Right lobe of liver (tissue), 6 donors: ENCODE measurements around the gene MAN1B1. TPM values are rescaled to one million over a fixed set of nuclear protein-coding genes. Genes with fewer than 3 reads are reported as not detected.

Experiments used
- ATAC-seq, 4 donors: fragments of 200-7000 bp; cut with Tn5 transposase; one replicate each; pipeline ENCODE4 v1.9.1; 2020; ENCODE audit warnings: mild to moderate bottlenecking in 4 of 4, moderate library complexity in 4 of 4
- DNase-seq, 3 donors: peaks; one replicate each; pipeline ENCODE4 v3.0.0-alpha.2; 2020
- H3K27ac ChIP-seq, 3 donors: fragments of 200-600 bp; one replicate each; pipeline ENCODE4 v1.8.0; 2022
- H3K27me3 ChIP-seq, 2 donors: fragments of 200-600 bp; one replicate each; pipeline ENCODE4 v1.8.0; 2022
- H3K36me3 ChIP-seq, 4 donors: fragments of 200-600 bp; sonication (generic) in 1 of 4; one replicate each; pipeline versions ENCODE4 v1.5.1 to v1.8.0; 2017 to 2022; ENCODE audit warnings: control low read depth in 1 of 4
- H3K4me1 ChIP-seq, 4 donors: fragments of 200-600 bp; sonication (generic) in 1 of 4; one replicate each; pipeline versions ENCODE4 v1.5.1 to v1.8.0; 2017 to 2022; ENCODE audit warnings: control low read depth in 1 of 4
- H3K4me3 ChIP-seq, 3 donors: fragments of 200-600 bp; one replicate each; pipeline ENCODE4 v1.8.0; 2022
- H3K9me3 ChIP-seq, 4 donors: fragments of 200-600 bp; sonication (generic) in 1 of 4; one replicate each; pipeline versions ENCODE4 v1.5.1 to v1.8.0; 2017 to 2022; ENCODE audit warnings: control low read depth in 1 of 4
- CTCF ChIP-seq, 4 donors: fragments of 200-600 bp in 3 of 4; fragments of 450-650 bp in 1 of 4; IDR thresholded peaks; one replicate each; pipeline versions ENCODE4 v1.5.1 to v1.8.0; 2016 to 2022; ENCODE audit warnings: antibody characterized with exemption in 4 of 4, mild to moderate bottlenecking in 2 of 4
- POLR2A ChIP-seq: fragments of 450-650 bp; IDR thresholded peaks from one replicate; pipeline ENCODE4 v1.6.1; 2017; ENCODE audit warnings: antibody characterized with exemption, mild to moderate bottlenecking
- WGBS: methylation state at CpG from one replicate; pipeline ENCODE4 v1.1.6; 2018; ENCODE audit warnings: low coverage, low lambda C conversion rate; ENCODE audit not compliant: insufficient coverage; ENCODE audit errors: missing lambda C conversion rate; 5-methylcytosine and 5-hydroxymethylcytosine counted together
- intact Hi-C, 2 donors: fragments of 100-400 bp; cut with DNase I; formaldehyde crosslinking; loops; one replicate each; pipeline versions ENCODE4 v1.11.2 to v1.14.1; 2022
- total RNA-seq, 6 experiments: library from RNA; depleted of rRNA in 2 of 6; stranded (reverse); fragments of >200 nt in 2 of 6; fragmentation: NEBNext Ultra II Directional in 3 of 6; extraction: Animal tissue kit (Norgen Biotek cat#: 25700) in 3 of 6; gene quantifications; one replicate each; pipeline versions ENCODE4 v1.1.0 to v1.2.4, GENCODE V29; 2016 to 2023
- donor health status: DM: no; HTN: yes; CAD: no.
- donor health status: DM: no; HTN: no; CAD: no.
- donor health status: DM: no; HTN: no; CAD: no.
- donor health status: DM: no; HTN: yes; CAD: no.
- donor health status: DM: no; HTN: yes; CAD: no.

Gene MAN1B1
- total RNA-seq, 6 experiments from 2014 or later, result 24.0 to 39.1 (median 28.8) TPM

- H3K36me3 ChIP-seq, result no peaks in the 10 kb centered on the region
- ATAC-seq (peak; percentile 15 to 70 (median 69)), DNase-seq (peak in 2 of 3 donors; percentile 37 to 88)
- no CpG with 5 or more reads among the region's 17 CpGs for WGBS
- H3K27me3 ChIP-seq, result no peaks in the 10 kb centered on the region
- no peaks in the 10 kb centered on the region for H3K9me3 ChIP-seq
- TF ChIP-seq POLR2A (no peak), CTCF (IDR thresholded peaks at IDR 0.05) (no peak)
- intact Hi-C loops, result no loop called here
- H3K4me3 ChIP-seq, result peak overlapping the region; percentile 29 to 53 (median 51)
- peak overlapping the region in 2 of 3 donors; percentile 70 to 81 for H3K27ac ChIP-seq
- H3K4me1 ChIP-seq, result peaks cover 2 to 27% (median 11%) of the 10 kb centered on the region in 4 donors
Observed at GRCh38 chr9:137054932-137055384, 31.8 kb upstream of the MAN1B1 start.

GRCh38 chr9:137055385-137056364 is 31.1 kb upstream of the MAN1B1 start:
- TF ChIP-seq POLR2A (no peak), CTCF (IDR thresholded peaks at IDR 0.05) (no peak)
- DNase-seq, result peak; percentile 96 to 98 (median 96)
- Histone ChIP-seq H3K27me3 (no peaks in the 10 kb centered on the region), H3K9me3 (no peaks in the 10 kb centered on the region), H3K4me3 (peak overlapping the region in 2 of 3 donors; percentile 51 to 53), H3K27ac (peak overlapping the region in 2 of 3 donors; percentile 70 to 81), H3K36me3 (no peaks in the 10 kb centered on the region), H3K4me1 (peaks cover 2 to 27% (median 11%) of the 10 kb centered on the region in 4 donors)
- WGBS, result 31% methylated on average over 7 of the region's 28 CpGs
- peak; percentile 87 to 91 (median 88) for ATAC-seq
- intact Hi-C loops, result no loop called here

- H3K27me3 ChIP-seq, result no peaks in the 10 kb centered on the region
- no peaks in the 10 kb centered on the region for H3K9me3 ChIP-seq
- no peak for DNase-seq
- no peak for ATAC-seq
- no peak overlapping the region for H3K27ac ChIP-seq
- TF ChIP-seq POLR2A (no peak), CTCF (IDR thresholded peaks at IDR 0.05) (no peak)
- WGBS, result 37% methylated on average over 10 of the region's 17 CpGs
- H3K4me1 ChIP-seq, result peaks cover 2 to 27% (median 11%) of the 10 kb centered on the region in 4 donors
- no peak overlapping the region for H3K4me3 ChIP-seq
- no peaks in the 10 kb centered on the region for H3K36me3 ChIP-seq
- intact Hi-C loops, result no loop called here
Observed at GRCh38 chr9:137056739-137057415, 29.9 kb upstream of the MAN1B1 start.

- TF ChIP-seq CTCF (IDR thresholded peaks at IDR 0.05) (no peak), POLR2A (no peak)
- Histone ChIP-seq H3K36me3 (no peaks in the 10 kb centered on the region), H3K9me3 (no peaks in the 10 kb centered on the region), H3K27me3 (no peaks in the 10 kb centered on the region), H3K4me3 (no peak overlapping the region), H3K4me1 (peaks cover 2 to 27% (median 11%) of the 10 kb centered on the region in 4 donors), H3K27ac (no peak overlapping the region)
- WGBS, result 77% methylated on average over 14 of the region's 16 CpGs
- no peak for ATAC-seq
- intact Hi-C loops, result no loop called here
- no peak for DNase-seq
Observed at GRCh38 chr9:137057545-137057944, 29.2 kb upstream of the MAN1B1 start.
